ENCODE measurements around the gene MAPK8IP1.

MAPK8IP1 gene

DNA sequence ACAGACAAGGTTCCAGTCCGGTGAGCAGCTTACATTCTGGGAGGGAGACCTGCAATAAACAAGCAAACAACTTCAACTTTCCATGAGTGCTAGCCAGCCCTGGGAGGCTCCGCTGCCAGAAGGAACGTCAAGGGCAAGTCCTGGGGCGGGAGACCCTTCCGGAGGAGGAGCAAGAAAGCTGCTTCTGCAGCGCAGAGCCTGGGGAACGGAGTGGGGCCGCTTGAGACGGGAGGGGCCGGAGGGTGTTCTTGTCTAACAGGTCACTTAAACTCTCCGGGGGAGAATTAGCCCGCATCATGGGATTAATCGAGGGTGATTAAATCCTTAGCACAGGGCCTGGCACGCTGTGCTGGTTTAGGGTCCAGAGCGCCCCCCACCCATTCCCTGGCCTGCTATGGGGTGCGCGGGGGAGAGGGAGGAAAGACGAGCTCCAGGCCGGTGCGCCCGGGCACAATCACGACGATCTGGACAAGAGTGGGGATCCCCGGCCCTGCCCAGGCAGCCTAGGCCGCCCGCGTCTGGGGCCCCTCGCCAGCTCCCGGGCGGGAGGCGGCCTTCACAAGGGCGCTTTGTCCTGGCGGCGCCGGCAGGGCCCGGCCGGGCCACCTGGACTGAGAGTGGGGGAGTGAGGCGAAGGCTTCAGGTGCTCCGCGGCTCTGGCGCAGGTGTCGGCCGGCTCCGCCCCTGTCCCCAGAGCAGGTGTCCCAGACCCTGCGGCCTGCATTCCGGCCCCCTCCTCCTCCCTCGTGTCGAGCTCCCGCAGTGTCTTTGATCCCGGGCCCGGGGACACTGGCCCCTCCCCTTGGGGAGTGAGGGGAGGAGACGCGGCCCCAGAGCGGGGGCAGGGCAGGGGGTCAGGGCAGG, 36.3 kb downstream of the MAPK8IP1 start:
- Histone ChIP-seq H3K9ac (ENCODE audit: insufficient read length) (peak overlapping the region; percentile 64), H3K9me3 (ENCODE audit: low read depth, low read length) (no peaks in the 10 kb centered on the region), H3K27ac (no peak overlapping the region), H3K36me3 (ENCODE audit: insufficient read depth, low read length) (no peaks in the 10 kb centered on the region), H3K4me3 (peak overlapping the region; percentile 82)
- DNase-seq (ENCODE audit: low read depth, low spot score), result no peak
- TF ChIP-seq FOXP2 (optimal IDR thresholded peaks at IDR 0.05; ENCODE audit: control extremely low read depth, extremely low read length, insufficient read depth) (no peak), POLR2AphosphoS5 (IDR thresholded peaks at IDR 0.05; ENCODE audit: borderline replicate concordance, low read depth, low read length) (no peak), EZH2 (IDR thresholded peaks at IDR 0.05) (no peak)

DNA sequence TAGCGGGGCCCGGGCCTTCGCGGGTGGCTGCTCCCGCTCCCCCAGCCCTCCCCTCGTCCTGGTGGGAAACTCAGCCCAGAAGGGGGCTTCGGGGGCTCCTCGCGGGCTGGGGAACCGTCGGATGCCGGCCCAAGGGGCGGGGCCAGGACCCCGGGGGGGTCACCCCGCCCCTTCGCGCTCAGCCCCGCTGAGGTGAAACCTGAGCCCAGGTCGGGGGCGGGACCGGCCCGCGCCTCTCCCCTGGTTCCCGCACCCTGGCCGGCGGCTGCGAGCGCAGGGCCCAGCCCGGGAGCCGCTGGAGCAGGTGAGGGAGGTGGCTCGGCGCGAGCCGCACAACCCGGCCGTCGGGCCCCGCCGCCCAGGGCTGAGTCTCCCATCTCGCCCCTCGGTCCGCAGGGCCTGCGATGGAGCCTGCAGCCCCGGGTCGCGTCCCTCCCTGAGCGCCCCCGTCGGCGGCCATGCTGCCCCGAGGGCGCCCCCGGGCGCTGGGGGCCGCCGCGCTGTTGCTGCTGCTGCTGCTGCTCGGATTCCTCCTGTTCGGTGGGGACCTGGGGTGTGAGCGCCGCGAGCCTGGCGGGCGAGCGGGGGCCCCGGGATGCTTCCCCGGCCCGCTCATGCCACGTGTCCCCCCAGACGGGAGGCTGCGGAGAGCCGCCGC, 37.1 kb downstream of the MAPK8IP1 start, which contains the start of gene LARGE2:
Gene LARGE2 (plus strand): TSS at position 232 of the 658 bp plus-strand sequence. CDS start 227 bp downstream, at position 459.
- no peak for DNase-seq (ENCODE audit: low read depth, low spot score)
- TF ChIP-seq POLR2AphosphoS5 (IDR thresholded peaks at IDR 0.05; ENCODE audit: borderline replicate concordance, low read depth, low read length), result no peak; the same call in 1 of the 2 replicates
- no peak for TF ChIP-seq EZH2 (IDR thresholded peaks at IDR 0.05)
- no peak for TF ChIP-seq FOXP2 (optimal IDR thresholded peaks at IDR 0.05; ENCODE audit: control extremely low read depth, extremely low read length, insufficient read depth)
- no peak within 1 kb of the TSS for H3K27ac ChIP-seq
- H3K9ac ChIP-seq (ENCODE audit: insufficient read length), result peak within 1 kb of the TSS; percentile 64
- peak within 1 kb of the TSS; percentile 82 for H3K4me3 ChIP-seq
- H3K36me3 ChIP-seq (ENCODE audit: insufficient read depth, low read length), result no peaks in the 10 kb centered on the region
- no peaks in the 10 kb centered on the region for H3K9me3 ChIP-seq (ENCODE audit: low read depth, low read length)

DNA sequence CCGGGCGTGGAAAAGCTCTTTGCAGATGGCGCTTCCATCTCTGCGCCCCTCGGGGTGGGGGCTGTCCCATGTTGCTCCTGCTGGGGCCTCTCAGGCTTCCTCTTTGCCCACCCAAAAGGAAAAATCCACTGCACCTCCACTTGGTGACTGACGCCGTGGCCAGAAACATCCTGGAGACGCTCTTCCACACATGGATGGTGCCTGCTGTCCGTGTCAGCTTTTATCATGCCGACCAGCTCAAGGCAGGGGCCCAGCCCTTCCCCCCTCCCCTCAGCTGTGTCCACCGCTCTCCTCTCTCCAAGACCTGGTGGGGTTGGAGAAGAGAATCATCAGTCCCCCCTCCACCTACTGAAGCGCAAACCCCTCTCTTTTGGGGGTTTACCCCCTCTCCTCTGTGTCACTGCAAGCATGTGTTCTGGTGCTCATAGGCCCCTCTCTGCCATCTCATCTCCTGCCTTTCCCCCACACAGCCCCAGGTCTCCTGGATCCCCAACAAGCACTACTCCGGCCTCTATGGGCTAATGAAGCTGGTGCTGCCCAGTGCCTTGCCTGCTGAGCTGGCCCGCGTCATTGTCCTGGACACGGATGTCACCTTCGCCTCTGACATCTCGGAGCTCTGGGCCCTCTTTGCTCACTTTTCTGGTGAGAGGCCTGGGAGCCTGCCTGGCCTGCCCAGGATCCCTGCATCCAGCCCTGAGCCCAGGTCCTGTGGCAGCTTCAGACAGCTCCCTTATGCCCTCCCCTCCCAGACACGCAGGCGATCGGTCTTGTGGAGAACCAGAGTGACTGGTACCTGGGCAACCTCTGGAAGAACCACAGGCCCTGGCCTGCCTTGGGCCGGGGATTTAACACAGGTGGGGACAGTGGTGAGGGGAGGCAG, 38.8 kb downstream of the MAPK8IP1 start:
- no peak overlapping the region for H3K9ac ChIP-seq (ENCODE audit: insufficient read length)
- H3K4me3 ChIP-seq, result no peak overlapping the region
- H3K27ac ChIP-seq, result no peak overlapping the region
- DNase-seq (ENCODE audit: low read depth, low spot score), result no peak
- TF ChIP-seq FOXP2 (optimal IDR thresholded peaks at IDR 0.05; ENCODE audit: control extremely low read depth, extremely low read length, insufficient read depth) (no peak), EZH2 (IDR thresholded peaks at IDR 0.05) (no peak), POLR2AphosphoS5 (IDR thresholded peaks at IDR 0.05; ENCODE audit: borderline replicate concordance, low read depth, low read length) (no peak)
- H3K36me3 ChIP-seq (ENCODE audit: insufficient read depth, low read length), result no peaks in the 10 kb centered on the region
- no peaks in the 10 kb centered on the region for H3K9me3 ChIP-seq (ENCODE audit: low read depth, low read length)

DNA sequence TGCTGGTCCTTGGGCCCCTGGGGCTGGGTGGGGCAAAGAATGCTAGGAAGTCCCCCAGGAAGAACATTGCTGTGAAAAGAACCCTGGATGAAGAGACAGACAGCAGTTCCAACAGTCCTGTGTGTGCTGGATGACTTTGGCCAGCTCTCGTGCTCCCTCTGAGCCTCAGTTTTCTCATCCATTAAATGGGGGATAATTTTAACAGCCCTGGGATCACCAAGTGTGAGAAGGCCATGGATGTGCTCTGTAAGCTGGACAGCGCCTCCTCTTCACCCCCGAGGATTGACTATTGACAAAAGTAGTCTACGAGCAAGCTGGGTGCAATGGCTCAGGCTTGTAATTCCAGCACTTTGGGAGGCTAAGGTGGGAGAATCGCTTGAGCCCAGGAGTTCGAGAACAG, 39.5 kb downstream of the MAPK8IP1 start:
- H3K9ac ChIP-seq (ENCODE audit: insufficient read length), result no peak overlapping the region
- no peak for TF ChIP-seq POLR2AphosphoS5 (IDR thresholded peaks at IDR 0.05; ENCODE audit: borderline replicate concordance, low read depth, low read length)
- no peaks in the 10 kb centered on the region for H3K36me3 ChIP-seq (ENCODE audit: insufficient read depth, low read length)
- no peak overlapping the region for H3K27ac ChIP-seq
- H3K9me3 ChIP-seq (ENCODE audit: low read depth, low read length), result no peaks in the 10 kb centered on the region
- no peak overlapping the region for H3K4me3 ChIP-seq
- no peak for DNase-seq (ENCODE audit: low read depth, low spot score)

DNA sequence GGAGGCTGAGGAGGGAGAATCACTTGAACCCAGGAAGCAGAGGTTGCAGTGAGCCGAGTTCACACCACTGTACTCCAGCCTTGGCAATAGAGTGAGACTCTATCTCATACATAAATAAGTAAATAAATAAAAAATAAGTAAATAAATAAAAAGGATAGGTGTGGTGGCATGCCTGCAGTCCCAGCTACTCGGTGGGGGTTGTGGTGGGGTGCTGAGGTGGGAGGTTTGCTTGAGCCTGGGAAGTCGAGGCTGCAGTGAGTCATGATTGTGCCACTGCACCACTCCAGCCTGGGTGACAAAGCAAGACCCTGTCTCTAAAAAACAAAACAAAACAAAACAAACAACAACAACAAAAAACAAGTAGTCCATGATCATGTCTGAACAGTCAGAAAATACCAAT, 40.1 kb downstream of the MAPK8IP1 start:
- Histone ChIP-seq H3K36me3 (ENCODE audit: insufficient read depth, low read length) (no peaks in the 10 kb centered on the region), H3K9me3 (ENCODE audit: low read depth, low read length) (no peaks in the 10 kb centered on the region), H3K27ac (no peak overlapping the region), H3K4me3 (no peak overlapping the region), H3K9ac (ENCODE audit: insufficient read length) (no peak overlapping the region)
- DNase-seq (ENCODE audit: low read depth, low spot score), result no peak
- TF ChIP-seq POLR2AphosphoS5 (IDR thresholded peaks at IDR 0.05; ENCODE audit: borderline replicate concordance, low read depth, low read length), result no peak
- TF ChIP-seq FOXP2 (optimal IDR thresholded peaks at IDR 0.05; ENCODE audit: control extremely low read depth, extremely low read length, insufficient read depth), result no peak
- TF ChIP-seq EZH2 (IDR thresholded peaks at IDR 0.05), result no peak

DNA sequence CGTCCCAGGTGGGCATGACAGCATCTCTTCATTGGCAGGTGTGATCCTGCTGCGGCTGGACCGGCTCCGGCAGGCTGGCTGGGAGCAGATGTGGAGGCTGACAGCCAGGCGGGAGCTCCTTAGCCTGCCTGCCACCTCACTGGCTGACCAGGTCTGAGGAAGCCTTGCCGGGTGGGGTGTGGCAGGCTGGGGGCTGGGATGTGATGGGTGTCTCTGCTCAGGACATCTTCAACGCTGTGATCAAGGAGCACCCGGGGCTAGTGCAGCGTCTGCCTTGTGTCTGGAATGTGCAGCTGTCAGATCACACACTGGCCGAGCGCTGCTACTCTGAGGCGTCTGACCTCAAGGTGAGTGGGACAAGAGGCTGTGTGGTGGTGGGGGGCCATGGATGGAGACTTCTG, 40.5 kb downstream of the MAPK8IP1 start:
- Histone ChIP-seq H3K4me3 (no peak overlapping the region), H3K36me3 (ENCODE audit: insufficient read depth, low read length) (no peaks in the 10 kb centered on the region)
- no peak for DNase-seq (ENCODE audit: low read depth, low spot score)

DNA sequence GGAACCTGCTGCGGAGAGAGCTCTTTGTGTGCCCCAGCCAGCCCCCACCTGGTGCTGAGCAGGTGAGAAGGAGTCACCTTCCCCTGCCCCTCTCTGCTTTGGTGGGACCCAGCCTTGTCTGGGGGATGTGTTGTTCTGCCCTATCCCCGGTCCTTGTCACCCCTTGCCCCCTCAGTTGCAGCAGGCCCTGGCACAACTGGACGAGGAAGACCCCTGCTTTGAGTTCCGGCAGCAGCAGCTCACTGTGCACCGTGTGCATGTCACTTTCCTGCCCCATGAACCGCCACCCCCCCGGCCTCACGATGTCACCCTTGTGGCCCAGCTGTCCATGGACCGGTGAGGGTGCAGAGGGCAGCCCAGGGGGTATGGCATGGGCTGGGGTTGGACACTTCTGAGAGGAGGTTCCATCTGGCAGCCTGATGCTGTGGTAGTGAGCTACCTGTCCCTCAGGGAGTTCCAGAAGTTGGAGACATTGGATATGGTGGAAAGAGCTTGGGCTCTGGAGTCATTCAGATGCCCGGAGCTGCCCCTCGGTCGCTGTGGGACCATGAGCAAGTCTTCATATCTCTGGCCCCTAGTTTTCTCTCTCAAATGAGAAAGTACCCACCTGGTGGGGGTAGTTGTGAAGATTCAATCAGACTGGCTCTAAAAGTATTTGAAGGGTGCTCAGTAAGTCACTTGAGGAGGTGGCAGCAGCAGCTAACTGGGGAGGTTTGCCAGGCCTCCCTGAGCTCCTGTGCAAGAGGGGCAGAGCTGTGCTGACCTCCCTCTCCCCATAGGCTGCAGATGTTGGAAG, 41.3 kb downstream of the MAPK8IP1 start:
- Histone ChIP-seq H3K9me3 (ENCODE audit: low read depth, low read length) (no peaks in the 10 kb centered on the region), H3K36me3 (ENCODE audit: insufficient read depth, low read length) (no peaks in the 10 kb centered on the region; the same call in 1 of the 2 replicates), H3K27ac (no peak overlapping the region), H3K4me3 (no peak overlapping the region), H3K9ac (ENCODE audit: insufficient read length) (no peak overlapping the region)
- DNase-seq (ENCODE audit: low read depth, low spot score), result no peak
- TF ChIP-seq EZH2 (IDR thresholded peaks at IDR 0.05), result no peak
- TF ChIP-seq FOXP2 (optimal IDR thresholded peaks at IDR 0.05; ENCODE audit: control extremely low read depth, extremely low read length, insufficient read depth), result no peak
- no peak for TF ChIP-seq POLR2AphosphoS5 (IDR thresholded peaks at IDR 0.05; ENCODE audit: borderline replicate concordance, low read depth, low read length)

More for the DNA sequence above, 40.5 kb downstream of the MAPK8IP1 start:
- Histone ChIP-seq H3K9ac (ENCODE audit: insufficient read length) (no peak overlapping the region), H3K27ac (no peak overlapping the region), H3K9me3 (ENCODE audit: low read depth, low read length) (no peaks in the 10 kb centered on the region)
- TF ChIP-seq FOXP2 (optimal IDR thresholded peaks at IDR 0.05; ENCODE audit: control extremely low read depth, extremely low read length, insufficient read depth), result no peak

All from SK-N-MC (cell line).